CD8-positive, alpha-beta memory T cell (primary cell): Measurements from ENCODE around the gene SKI. TPM values are rescaled to one million over a fixed set of nuclear protein-coding genes. Genes with fewer than 3 reads are reported as not detected.

Experiments
- CTCF ChIA-PET: fragments of 350-600 bp; sonication (Branson Sonifier 250); formaldehyde crosslinking; loops from one replicate; lab custom pipeline; 2021; ENCODE audit warnings: antibody characterized with exemption; lab: Charles Lee
- POLR2A ChIA-PET: fragments of 350-600 bp; sonication (Branson Sonifier 250); formaldehyde crosslinking; loops from one replicate; lab custom pipeline; 2021; ENCODE audit warnings: antibody characterized with exemption; lab: Charles Lee
- DNase-seq, 5 donors: peaks; one replicate each; pipeline versions ENCODE4 v3.0.0 to v3.0.0-alpha.2; 2020 to 2022; ENCODE audit warnings: mixed read lengths in 1 of 5
- H3K27ac ChIP-seq: one replicate; pipeline ENCODE4 v1.7.0; 2013; ENCODE audit warnings: low read depth, mild to moderate bottlenecking, low read length, moderate library complexity
- H3K27me3 ChIP-seq: 2 replicates; pipeline ENCODE4 v1.7.0; 2013; ENCODE audit warnings: low read length, mild to moderate bottlenecking; ENCODE audit not compliant: insufficient read depth, poor library complexity, severe bottlenecking
- H3K36me3 ChIP-seq: 2 replicates; pipeline ENCODE4 v1.7.0; 2013; ENCODE audit warnings: mild to moderate bottlenecking, low read length, moderate library complexity; ENCODE audit not compliant: insufficient read depth
- H3K4me1 ChIP-seq: 2 replicates; pipeline ENCODE4 v1.7.0; 2013; ENCODE audit warnings: mild to moderate bottlenecking, low read length, moderate library complexity; ENCODE audit not compliant: insufficient read depth
- H3K4me3 ChIP-seq: 2 replicates; pipeline ENCODE4 v1.7.0; 2013; ENCODE audit warnings: mild to moderate bottlenecking, low read length
- H3K9me3 ChIP-seq: 2 replicates; pipeline ENCODE4 v1.7.0; 2013; ENCODE audit warnings: mild to moderate bottlenecking, low read length
- H3K27ac Mint-ChIP-seq, 8 donors: one replicate each; pipeline ENCODE4 v1.8.0; 2020 to 2021; ENCODE audit warnings: mixed read lengths in 8 of 8, mild to moderate bottlenecking in 6 of 8, inconsistent platforms in 3 of 8, moderate library complexity in 3 of 8
- H3K27me3 Mint-ChIP-seq, 2 donors: one replicate each; pipeline ENCODE4 v1.8.0; 2020 to 2021; ENCODE audit warnings: mixed read lengths in 2 of 2, mild to moderate bottlenecking in 1 of 2, moderate library complexity in 1 of 2
- H3K36me3 Mint-ChIP-seq, 3 donors: one replicate each; pipeline ENCODE4 v1.8.0; 2020 to 2021; ENCODE audit warnings: mixed read lengths in 3 of 3, inconsistent platforms in 1 of 3, mild to moderate bottlenecking in 1 of 3
- H3K4me1 Mint-ChIP-seq, 3 donors: one replicate each; pipeline ENCODE4 v1.8.0; 2020 to 2021; ENCODE audit warnings: mixed read lengths in 3 of 3, inconsistent platforms in 1 of 3, mild to moderate bottlenecking in 1 of 3
- H3K4me3 Mint-ChIP-seq, 7 donors: one replicate each; pipeline ENCODE4 v1.8.0; 2020 to 2021; ENCODE audit warnings: mixed read lengths in 7 of 7, mild to moderate bottlenecking in 6 of 7, moderate library complexity in 4 of 7, inconsistent platforms in 2 of 7
- H3K9me3 Mint-ChIP-seq, 5 donors: one replicate each; pipeline ENCODE4 v1.8.0; 2020 to 2022; ENCODE audit warnings: mixed read lengths in 5 of 5, mild to moderate bottlenecking in 3 of 5, moderate library complexity in 2 of 5, inconsistent platforms in 1 of 5
- polyA plus RNA-seq: library from polyadenylated mRNA; unstranded; fragments of 300-500 nt; fragmentation: Illumina TruSeq; gene quantifications from one replicate; pipeline ENCODE4 v1.2.3, GENCODE V29; 2021
- total RNA-seq, 2 experiments: library from RNA; stranded (reverse); gene quantifications; one replicate each; pipeline ENCODE4 v1.2.3, GENCODE V29; 2021

Gene SKI
- total and polyA plus RNA-seq, 3 experiments from 2014 or later = 0.94 to 38.4 (median 35.9) TPM

GRCh38 chr1:2312160-2312514 lies 84.0 kb downstream of the SKI start:
- ChIA-PET CTCF (interaction anchor here (0.8 to 1.5 kb wide), 8 partner anchors 11 to 117 kb away, joined by 3 to 8 read pairs (median 4); partner anchors contain the start of gene FAAP20), POLR2A (interaction anchor here (0.8 to 1.9 kb wide), 4 partner anchors 11 to 79 kb away, joined by 3 to 13 read pairs (median 4); no protein-coding TSS in a partner anchor)
- no peak for DNase-seq
- Mint-ChIP-seq H3K27me3 (no peaks in the 10 kb centered on the region), H3K9me3 (peaks cover 0 to 4% (median 0%) of the 10 kb centered on the region in 5 donors), H3K27ac (peak overlapping the region; percentile 39 to 90 (median 80)), H3K4me1 (peaks cover 7 to 37% (median 10%) of the 10 kb centered on the region in 3 donors), H3K36me3 (peaks cover 10 to 24% (median 12%) of the 10 kb centered on the region in 3 donors), H3K4me3 (no peak overlapping the region)
- Histone ChIP-seq H3K27me3 (no peaks in the 10 kb centered on the region), H3K27ac (peak overlapping the region; percentile 20), H3K4me1 (peaks cover 40% of the 10 kb centered on the region), H3K4me3 (no peak overlapping the region), H3K9me3 (no peaks in the 10 kb centered on the region), H3K36me3 (peaks cover 8% of the 10 kb centered on the region)

DNA sequence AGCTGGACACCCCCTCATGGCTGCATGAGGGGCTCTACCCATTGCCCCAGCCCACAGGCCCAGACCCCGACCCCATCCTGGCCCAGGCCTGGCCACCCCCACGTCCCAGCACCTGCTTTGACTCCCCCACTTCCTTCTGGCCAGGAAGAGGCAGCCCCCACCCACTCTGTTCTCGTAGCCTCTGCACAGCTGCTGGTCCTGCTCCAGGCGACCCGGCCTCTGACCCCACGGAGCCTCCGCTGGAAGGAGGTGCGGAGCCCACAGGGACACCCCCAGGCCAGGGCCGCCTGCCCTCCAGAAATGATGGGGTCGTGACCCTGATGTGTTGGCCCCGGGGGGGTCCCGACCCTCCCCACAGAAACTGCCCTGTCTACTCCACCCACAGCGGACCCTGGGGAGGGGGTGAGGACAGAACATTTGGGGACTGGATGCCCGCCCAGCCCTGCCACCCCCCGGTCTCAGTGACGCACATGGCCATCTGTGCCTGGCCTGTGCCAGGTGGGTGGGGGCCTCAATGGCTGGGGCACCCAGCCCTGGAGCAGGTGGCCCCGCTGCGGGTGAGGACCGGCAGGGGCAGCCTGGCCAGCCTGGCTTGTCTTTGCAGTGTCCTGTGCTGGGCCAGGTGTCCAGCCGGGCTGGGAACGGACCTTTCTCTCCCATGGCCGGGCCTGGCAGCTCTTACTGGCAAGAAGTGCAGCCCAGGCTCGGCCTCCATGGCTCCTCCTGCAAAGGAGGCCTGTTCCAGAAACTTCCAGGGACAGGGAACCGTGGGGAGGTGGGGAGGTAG lies 84.6 kb downstream of the SKI start:
- ChIA-PET CTCF (interaction anchor here (0.9 to 1.6 kb wide), 11 partner anchors 10 to 118 kb away, joined by 3 to 9 read pairs (median 4); partner anchors contain the start of gene FAAP20), POLR2A (interaction anchor here (1.0 to 3.4 kb wide), 5 partner anchors 12 to 118 kb away, joined by 3 to 13 read pairs (median 9); partner anchors contain the start of gene FAAP20)
- Histone ChIP-seq H3K27me3 (no peaks in the 10 kb centered on the region), H3K27ac (no peak overlapping the region), H3K4me1 (peaks cover 40% of the 10 kb centered on the region), H3K4me3 (no peak overlapping the region), H3K9me3 (no peaks in the 10 kb centered on the region), H3K36me3 (peaks cover 7% of the 10 kb centered on the region)
- peaks cover 0 to 3% (median 0%) of the 10 kb centered on the region in 5 donors for H3K9me3 Mint-ChIP-seq
- H3K4me3 Mint-ChIP-seq = peak overlapping the region in 2 of 7 donors; percentile 23 to 45
- no peak for DNase-seq
- H3K4me1 Mint-ChIP-seq = peaks cover 7 to 38% (median 9%) of the 10 kb centered on the region in 3 donors
- peak overlapping the region in 6 of 8 donors; percentile 68 to 90 (median 84) for H3K27ac Mint-ChIP-seq
- H3K36me3 Mint-ChIP-seq = peaks cover 8 to 18% (median 8%) of the 10 kb centered on the region in 3 donors
- H3K27me3 Mint-ChIP-seq = no peaks in the 10 kb centered on the region

GRCh38 chr1:2313651-2314261 lies 85.6 kb downstream of the SKI start:
- Histone ChIP-seq H3K4me3 (no peak overlapping the region), H3K27me3 (no peaks in the 10 kb centered on the region), H3K36me3 (no peaks in the 10 kb centered on the region), H3K4me1 (peaks cover 44% of the 10 kb centered on the region), H3K27ac (no peak overlapping the region), H3K9me3 (no peaks in the 10 kb centered on the region)
- ChIA-PET POLR2A (interaction anchor here (1.2 to 3.4 kb wide), 6 partner anchors 13 to 119 kb away, joined by 3 to 12 read pairs (median 8); partner anchors contain the start of gene FAAP20), CTCF (interaction anchor here (1.2 to 2.2 kb wide), 9 partner anchors 11 to 119 kb away, joined by 3 to 9 read pairs (median 4); partner anchors contain the start of gene FAAP20)
- H3K4me1 Mint-ChIP-seq = peaks cover 6 to 43% (median 7%) of the 10 kb centered on the region in 3 donors
- peak overlapping the region in 4 of 7 donors; percentile 23 to 67 (median 42) for H3K4me3 Mint-ChIP-seq
- no peaks in the 10 kb centered on the region for H3K27me3 Mint-ChIP-seq
- DNase-seq = no peak
- H3K9me3 Mint-ChIP-seq = no peaks in the 10 kb centered on the region
- H3K36me3 Mint-ChIP-seq = peaks cover 0 to 8% (median 0%) of the 10 kb centered on the region in 3 donors
- peak overlapping the region in 7 of 8 donors; percentile 47 to 91 (median 77) for H3K27ac Mint-ChIP-seq

DNA sequence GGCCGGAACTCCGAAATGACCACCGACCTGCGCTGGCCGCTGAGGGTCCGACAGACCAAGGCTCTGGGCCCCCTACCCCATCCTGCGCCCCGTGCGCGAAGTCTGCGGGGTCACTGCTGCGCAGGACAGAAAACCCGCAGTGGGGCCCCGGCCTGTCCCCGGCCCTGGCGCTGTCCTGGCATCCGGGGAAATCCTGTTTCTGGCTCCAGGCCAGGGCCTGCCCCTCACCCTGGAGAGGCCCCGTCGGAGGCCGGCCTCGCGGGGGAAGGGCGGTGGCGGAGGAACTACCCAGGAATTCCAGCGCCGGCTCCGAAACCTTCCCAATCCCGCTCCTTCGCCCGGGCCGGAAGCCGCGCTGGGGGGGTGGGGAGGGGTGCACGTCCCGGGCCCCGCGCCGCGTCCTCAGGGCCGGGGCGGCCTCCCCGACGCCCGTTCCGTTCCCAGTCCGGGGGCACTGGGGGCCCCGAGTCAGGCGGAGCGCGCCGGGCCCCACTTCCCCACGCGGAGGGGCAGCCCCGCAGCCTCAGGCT lies 86.2 kb downstream of the SKI start:
- Mint-ChIP-seq H3K27ac (peak overlapping the region in 4 of 8 donors; percentile 74 to 80 (median 78)), H3K27me3 (no peaks in the 10 kb centered on the region), H3K4me3 (peak overlapping the region in 1 of 7 donors; percentile 67), H3K4me1 (peaks cover 7 to 49% (median 10%) of the 10 kb centered on the region in 3 donors), H3K36me3 (peaks cover 0 to 2% (median 0%) of the 10 kb centered on the region in 3 donors), H3K9me3 (no peaks in the 10 kb centered on the region)
- H3K4me1 ChIP-seq = peaks cover 44% of the 10 kb centered on the region
- H3K27ac ChIP-seq = no peak overlapping the region
- POLR2A ChIA-PET = interaction anchor here (1.6 to 3.4 kb wide), 5 partner anchors 14 to 119 kb away, joined by 4 to 12 read pairs (median 9); partner anchors contain the start of gene FAAP20
- H3K36me3 ChIP-seq = no peaks in the 10 kb centered on the region
- DNase-seq = peak in 2 of 5 donors; percentile 43 to 64
- H3K9me3 ChIP-seq = no peaks in the 10 kb centered on the region
- CTCF ChIA-PET = interaction anchor here (1.3 to 2.8 kb wide), 8 partner anchors 13 to 119 kb away, joined by 4 to 21 read pairs (median 6); partner anchors contain the start of gene FAAP20
- no peaks in the 10 kb centered on the region for H3K27me3 ChIP-seq
- H3K4me3 ChIP-seq = no peak overlapping the region

DNA sequence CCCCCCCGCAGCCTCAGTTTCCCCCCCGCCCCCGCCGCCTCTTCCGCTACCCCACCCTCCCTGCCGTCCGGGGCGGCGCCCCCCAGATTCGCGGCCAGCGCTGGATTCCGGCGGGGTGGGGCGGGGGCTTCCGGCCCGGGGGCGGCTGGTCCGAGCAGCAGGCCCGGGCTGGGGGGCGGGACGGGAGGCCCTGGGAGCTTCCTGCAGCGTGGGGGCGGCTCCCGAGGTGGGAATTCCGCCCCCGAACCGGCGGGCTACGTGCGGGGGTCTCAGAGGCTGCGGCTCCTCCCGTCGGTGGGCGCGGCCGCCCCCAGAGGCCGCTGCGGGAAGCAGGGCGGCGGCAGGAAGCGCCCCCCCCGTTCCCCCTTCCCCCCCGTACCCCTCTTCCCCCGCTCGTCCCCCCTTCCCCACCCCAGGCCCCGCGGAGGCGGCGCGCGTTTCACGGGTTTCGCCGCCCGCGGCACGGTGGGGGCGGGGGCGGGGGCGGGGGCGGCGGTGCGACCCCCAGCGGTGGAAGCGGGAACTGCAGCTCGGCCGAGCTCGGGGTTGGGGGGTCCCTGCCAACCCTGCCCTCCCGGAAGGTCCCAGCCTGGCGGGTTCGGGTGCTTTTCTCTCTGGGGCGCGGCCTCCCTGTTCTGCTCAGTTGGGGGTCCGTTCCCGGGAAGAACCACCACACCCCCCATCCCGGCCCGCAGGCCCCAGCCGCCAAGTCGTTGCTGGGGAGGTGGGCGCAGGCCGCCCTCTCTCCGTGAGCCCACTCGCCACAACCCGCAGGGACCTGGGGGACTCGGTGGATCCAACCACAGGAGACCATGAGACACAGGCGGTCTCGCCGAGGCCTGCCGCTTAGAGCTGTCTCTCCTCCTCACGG lies 86.9 kb downstream of the SKI start:
- no peaks in the 10 kb centered on the region for H3K27me3 ChIP-seq
- CTCF ChIA-PET = interaction anchor here (0.9 to 2.8 kb wide), 10 partner anchors 14 to 119 kb away, joined by 3 to 22 read pairs (median 6); partner anchors contain the start of gene FAAP20
- no peaks in the 10 kb centered on the region for H3K9me3 ChIP-seq
- H3K4me3 ChIP-seq = peak overlapping the region; percentile 55
- Mint-ChIP-seq H3K36me3 (no peaks in the 10 kb centered on the region), H3K27me3 (no peaks in the 10 kb centered on the region), H3K27ac (peak overlapping the region in 7 of 8 donors; percentile 30 to 96 (median 59)), H3K9me3 (no peaks in the 10 kb centered on the region), H3K4me3 (peak overlapping the region in 4 of 7 donors; percentile 41 to 74 (median 56)), H3K4me1 (peaks cover 7 to 49% (median 10%) of the 10 kb centered on the region in 3 donors)
- peaks cover 44% of the 10 kb centered on the region for H3K4me1 ChIP-seq
- POLR2A ChIA-PET = interaction anchor here (0.9 to 3.4 kb wide), 9 partner anchors 14 to 120 kb away, joined by 3 to 12 read pairs (median 4); partner anchors contain the start of gene FAAP20
- H3K36me3 ChIP-seq = no peaks in the 10 kb centered on the region
- H3K27ac ChIP-seq = peak overlapping the region; percentile 38
- DNase-seq = peak; percentile 58 to 84 (median 75)

DNA sequence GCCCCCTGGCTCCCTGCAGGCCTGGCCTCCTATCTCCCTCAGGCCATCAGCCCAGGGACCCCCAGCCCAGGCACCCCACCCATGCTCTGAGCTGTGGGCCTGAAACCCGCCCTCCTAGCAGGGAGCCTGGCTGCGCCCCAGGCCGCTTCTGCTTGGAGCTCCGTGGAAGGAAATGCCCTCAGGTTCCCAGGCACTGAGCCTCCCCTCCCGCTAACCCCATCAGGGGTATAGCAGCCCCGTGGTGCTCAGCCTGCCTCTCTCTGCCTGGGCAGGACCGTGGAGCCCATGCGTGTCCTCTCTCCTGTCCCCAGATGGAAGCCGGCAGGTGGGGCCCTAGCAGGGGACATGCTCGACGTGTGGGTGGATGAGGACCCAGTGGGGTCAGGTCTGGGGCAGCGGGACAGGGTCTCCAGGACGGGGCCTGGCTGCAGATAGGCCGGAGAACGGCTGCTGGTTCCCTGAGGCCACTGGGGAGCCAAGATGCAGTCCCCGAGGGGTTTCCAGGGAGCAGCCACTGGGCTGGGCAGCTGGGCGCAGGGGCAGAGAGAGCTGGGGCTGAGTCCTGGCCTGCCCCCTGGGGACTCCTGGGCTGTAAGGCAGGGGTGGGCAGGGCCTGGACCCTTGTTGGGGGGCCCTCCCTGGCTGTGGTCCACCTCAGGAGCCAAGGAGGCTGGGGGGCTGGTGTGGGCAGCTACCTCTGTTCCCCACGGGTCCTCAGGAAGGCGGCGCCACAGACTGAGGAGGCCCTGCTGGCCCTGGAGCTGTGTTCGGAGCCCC lies 87.7 kb downstream of the SKI start:
- Mint-ChIP-seq H3K4me3 (peak overlapping the region in 4 of 7 donors; percentile 41 to 74 (median 56)), H3K9me3 (no peaks in the 10 kb centered on the region), H3K36me3 (no peaks in the 10 kb centered on the region), H3K4me1 (peaks cover 7 to 48% (median 10%) of the 10 kb centered on the region in 3 donors), H3K27me3 (no peaks in the 10 kb centered on the region), H3K27ac (peak overlapping the region; percentile 30 to 96 (median 68))
- Histone ChIP-seq H3K4me1 (peaks cover 44% of the 10 kb centered on the region), H3K27ac (peak overlapping the region; percentile 38), H3K9me3 (no peaks in the 10 kb centered on the region), H3K36me3 (no peaks in the 10 kb centered on the region), H3K4me3 (peak overlapping the region; percentile 55), H3K27me3 (no peaks in the 10 kb centered on the region)
- ChIA-PET POLR2A (interaction anchor here (0.9 to 3.4 kb wide), 8 partner anchors 15 to 121 kb away, joined by 3 to 12 read pairs (median 5); partner anchors contain the start of gene FAAP20), CTCF (interaction anchor here (0.9 to 2.8 kb wide), 11 partner anchors 15 to 120 kb away, joined by 3 to 22 read pairs (median 6); partner anchors contain the start of gene FAAP20)
- no peak for DNase-seq
